HG03103 (cell line): ENCODE results near the gene UBE2G1.
"Not testable (repeated sequence)": the region's sequence is repeated elsewhere in the genome, so short reads cannot be mapped to it uniquely, and the experiment has no call there.

Experiments
- ATAC-seq: cut with Tn5 transposase; IDR thresholded peaks from one replicate; pipeline ENCODE4 v1.9.1; 2021; ENCODE audit warnings: low read depth; ENCODE audit not compliant: unreplicated experiment

UBE2G1 gene

GRCh38 chr17:4366327-4367063 is at the start of gene UBE2G1:
UBE2G1 (minus strand) TSS chr17:4366675; CDS start chr17:4366316, 359 bp downstream.
- peak; percentile 60 for ATAC-seq

- no peak for ATAC-seq
Observed at GRCh38 chr17:4412933-4413831, 46.7 kb upstream of the UBE2G1 start.

- no peak for ATAC-seq
Observed at GRCh38 chr17:4411201-4411600, 44.7 kb upstream of the UBE2G1 start.

- no peak for ATAC-seq
Observed at GRCh38 chr17:4409659-4410058, 43.2 kb upstream of the UBE2G1 start.

- no peak for ATAC-seq
Observed at GRCh38 chr17:4407851-4408250, 41.4 kb upstream of the UBE2G1 start.

GRCh38 chr17:4407216-4407615 is 40.7 kb upstream of the UBE2G1 start:
- no peak for ATAC-seq

- no peak for ATAC-seq
Observed at GRCh38 chr17:4406386-4406785, 39.9 kb upstream of the UBE2G1 start.

GRCh38 chr17:4405699-4406098 is 39.2 kb upstream of the UBE2G1 start:
- ATAC-seq: no peak

GRCh38 chr17:4405038-4405669 is 38.7 kb upstream of the UBE2G1 start:
- ATAC-seq: no peak

GRCh38 chr17:4397840-4398239 is 31.4 kb upstream of the UBE2G1 start:
- no peak for ATAC-seq

- no peak for ATAC-seq
Observed at GRCh38 chr17:4395111-4395478, 28.6 kb upstream of the UBE2G1 start.

GRCh38 chr17:4394208-4395110 is 28.0 kb upstream of the UBE2G1 start:
- ATAC-seq: no peak

- no peak for ATAC-seq
Observed at GRCh38 chr17:4393806-4394205, 27.3 kb upstream of the UBE2G1 start.

- no peak for ATAC-seq
Observed at GRCh38 chr17:4389079-4389478, 22.6 kb upstream of the UBE2G1 start.

- no peak for ATAC-seq
Observed at GRCh38 chr17:4387137-4387536, 20.7 kb upstream of the UBE2G1 start.

GRCh38 chr17:4386406-4386805 is 19.9 kb upstream of the UBE2G1 start:
- ATAC-seq: no peak

- no peak for ATAC-seq
Observed at GRCh38 chr17:4381690-4382671, 15.5 kb upstream of the UBE2G1 start.

- no peak for ATAC-seq
Observed at GRCh38 chr17:4378626-4379025, 12.2 kb upstream of the UBE2G1 start.

GRCh38 chr17:4377247-4377646 is 10.8 kb upstream of the UBE2G1 start:
- ATAC-seq: not testable (repeated sequence)
